Measurements from ENCODE around the gene RNASE12.
"Not testable (repeated sequence)": the region's sequence is repeated elsewhere in the genome, so short reads cannot be mapped to it uniquely, and the experiment has no call there.

Gene RNASE12

GRCh38 chr14:20614038-20614840 lies 23.1 kb upstream of the RNASE12 start:
- no peak for DNase-seq (ENCODE audit: low read depth, low spot score)

GRCh38 chr14:20613094-20614037 lies 22.2 kb upstream of the RNASE12 start:
- peak; percentile 94 for DNase-seq (ENCODE audit: low read depth, low spot score)

- no peak for DNase-seq (ENCODE audit: low read depth, low spot score)
These were observed 21.2 kb upstream of the RNASE12 start for GRCh38 chr14:20612403-20612802.

GRCh38 chr14:20611277-20611676 lies 20.1 kb upstream of the RNASE12 start:
- no peak for DNase-seq (ENCODE audit: low read depth, low spot score)

GRCh38 chr14:20610002-20610765 lies 19.0 kb upstream of the RNASE12 start:
- peak; percentile 74 for DNase-seq (ENCODE audit: low read depth, low spot score)

- DNase-seq (ENCODE audit: low read depth, low spot score) = peak; percentile 92
These were observed 18.2 kb upstream of the RNASE12 start for GRCh38 chr14:20609215-20610001.

GRCh38 chr14:20608383-20609110 lies 17.4 kb upstream of the RNASE12 start:
- DNase-seq (ENCODE audit: low read depth, low spot score) = no peak

GRCh38 chr14:20607617-20608016 lies 16.4 kb upstream of the RNASE12 start:
- no peak for DNase-seq (ENCODE audit: low read depth, low spot score)

GRCh38 chr14:20606902-20607242 lies 15.7 kb upstream of the RNASE12 start:
- no peak for DNase-seq (ENCODE audit: low read depth, low spot score)

- DNase-seq (ENCODE audit: low read depth, low spot score) = peak; percentile 19
These were observed 15.2 kb upstream of the RNASE12 start for GRCh38 chr14:20606190-20606901.

- no peak for DNase-seq (ENCODE audit: low read depth, low spot score)
These were observed 12.9 kb upstream of the RNASE12 start for GRCh38 chr14:20603813-20604690.

- DNase-seq (ENCODE audit: low read depth, low spot score) = no peak
These were observed 11.4 kb upstream of the RNASE12 start for GRCh38 chr14:20602583-20602982.

GRCh38 chr14:20601522-20601921 lies 10.3 kb upstream of the RNASE12 start:
- no peak for DNase-seq (ENCODE audit: low read depth, low spot score)

GRCh38 chr14:20597108-20597507 lies 5.9 kb upstream of the RNASE12 start:
- no peak for DNase-seq (ENCODE audit: low read depth, low spot score)

GRCh38 chr14:20595726-20596125 lies 4.5 kb upstream of the RNASE12 start:
- DNase-seq (ENCODE audit: low read depth, low spot score) = not testable (repeated sequence)

GRCh38 chr14:20592574-20592973 lies 1.4 kb upstream of the RNASE12 start:
- DNase-seq (ENCODE audit: low read depth, low spot score) = no peak

- no peak for DNase-seq (ENCODE audit: low read depth, low spot score)
These were observed 3.6 kb downstream of the RNASE12 start, which contains the start of gene RNASE11 for GRCh38 chr14:20587489-20588154. Gene RNASE11, minus strand, starts transcription at chr14:20588001.

- DNase-seq (ENCODE audit: low read depth, low spot score) = no peak
These were observed 7.3 kb downstream of the RNASE12 start for GRCh38 chr14:20583908-20584307.

Measured in astrocyte of the hippocampus (primary cell).